GM13976 (cell line): ENCODE data around the gene JAZF1.

Experiments
- DNase-seq: peaks from one replicate; pipeline ENCODE4 v3.0.0; 2012; ENCODE audit warnings: low spot score
- CTCF ChIP-seq: IDR thresholded peaks from 2 replicates; pipeline ENCODE4 v1.5.1; 2012; ENCODE audit warnings: borderline replicate concordance, mild to moderate bottlenecking; ENCODE audit not compliant: insufficient read depth; ENCODE audit errors: extremely low read depth, missing control alignments, control extremely low read depth
- in situ Hi-C: fragments of 300-500 bp; cut with MboI; formaldehyde crosslinking; loops from one replicate; pipeline ENCODE4 v1.12.0; 2022; ENCODE audit warnings: low sequenced_read_pairs, mixed read lengths, inconsistent platforms; ENCODE audit not compliant: unreplicated experiment

The JAZF1 gene

GRCh38 chr7:27795977-27796376 is 384.6 kb downstream of the JAZF1 start:
- TF ChIP-seq CTCF = no peak
- in situ Hi-C loops = loop anchor here (25.0 kb wide), 1 partner anchor 584 kb away; the partner anchor contains the start of gene HOXA13
- no peak for DNase-seq

DNA sequence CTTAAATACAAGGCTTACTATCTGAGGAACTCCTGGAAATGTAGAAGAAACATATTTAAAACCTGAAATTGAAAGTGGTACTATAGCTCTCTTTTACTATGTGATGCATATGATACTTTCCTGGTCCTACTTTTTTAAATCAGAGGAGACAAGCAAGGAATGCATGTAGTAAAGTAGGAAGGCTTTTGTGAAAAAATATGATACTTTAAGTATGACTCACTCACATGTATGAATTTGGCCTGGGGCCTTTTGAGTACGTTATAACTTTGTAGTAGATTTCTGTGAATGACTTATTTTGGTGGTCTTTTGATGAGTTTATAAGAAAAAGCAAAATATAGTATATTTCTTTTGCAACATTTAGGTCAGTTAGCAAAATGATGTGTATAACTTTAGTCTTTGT is 386.8 kb downstream of the JAZF1 start:
- no peak for TF ChIP-seq CTCF
- no peak for DNase-seq
- in situ Hi-C loops = loop anchor here (25.0 kb wide), 1 partner anchor 581 kb away; the partner anchor contains the start of gene HOXA13

DNA sequence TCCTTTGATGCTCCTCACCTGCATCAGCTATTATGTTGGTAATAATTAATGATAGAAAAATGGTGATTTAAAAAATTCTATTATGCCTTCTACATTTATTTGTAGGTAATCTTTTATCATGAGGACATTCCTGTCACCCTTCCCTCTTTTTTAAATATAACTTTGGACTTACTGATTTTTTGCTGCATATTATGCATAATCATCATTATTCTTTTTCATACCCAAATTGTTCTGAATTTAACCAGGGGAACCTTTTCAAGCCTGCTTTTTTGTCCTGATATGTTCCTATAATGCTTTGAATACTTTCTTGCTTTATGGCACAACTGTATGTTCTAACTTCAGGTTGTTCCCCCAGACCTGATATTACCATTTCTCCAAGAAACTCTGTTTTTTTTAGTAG is 392.2 kb downstream of the JAZF1 start:
- in situ Hi-C loops = loop anchor here (25.0 kb wide), 1 partner anchor 576 kb away; the partner anchor contains the start of gene HOXA13
- no peak for TF ChIP-seq CTCF
- no peak for DNase-seq

DNA sequence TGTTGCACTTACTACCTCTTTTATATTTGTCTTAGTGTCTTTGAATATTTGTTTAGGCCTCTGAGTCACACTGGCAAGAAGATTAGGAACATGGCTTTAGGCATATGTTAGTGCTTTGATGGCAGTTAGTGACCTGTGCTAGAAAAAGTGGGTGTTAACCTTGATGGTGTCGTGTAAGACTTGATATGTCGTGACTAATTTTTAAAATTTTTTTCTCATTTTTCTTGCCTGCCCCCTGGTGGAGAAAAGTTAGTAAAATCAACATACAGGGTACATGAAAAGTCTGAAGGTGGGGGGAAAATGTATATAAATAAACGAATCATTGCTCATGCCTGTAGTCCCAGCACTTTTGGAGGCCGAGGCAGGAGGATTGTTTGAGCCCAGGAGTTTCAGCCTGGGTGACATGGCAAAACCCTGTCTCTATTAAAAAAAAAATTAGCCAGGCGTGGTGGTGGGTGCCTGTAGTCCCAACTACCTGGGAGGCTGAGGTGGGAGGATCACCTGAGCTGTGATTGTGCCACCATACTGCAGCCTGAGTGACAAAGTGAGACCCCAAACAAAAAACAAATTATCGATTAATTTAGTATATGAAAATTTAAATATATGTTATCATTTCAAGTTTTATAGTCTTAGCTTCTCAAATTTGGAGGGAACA is 396.1 kb downstream of the JAZF1 start:
- DNase-seq = peak; percentile 28
- no peak for TF ChIP-seq CTCF
- in situ Hi-C loops = loop anchor here (25.0 kb wide), 1 partner anchor 572 kb away; the partner anchor contains the start of gene HOXA13

- no peak for DNase-seq
- in situ Hi-C loops = loop anchor here (25.0 kb wide), 1 partner anchor 571 kb away; the partner anchor contains the start of gene HOXA13
- TF ChIP-seq CTCF = no peak
These were observed 397.7 kb downstream of the JAZF1 start for GRCh38 chr7:27782849-27783248.

GRCh38 chr7:27781188-27781587 is 399.4 kb downstream of the JAZF1 start:
- in situ Hi-C loops = loop anchor here (25.0 kb wide), 1 partner anchor 569 kb away; the partner anchor contains the start of gene HOXA13
- no peak for TF ChIP-seq CTCF
- no peak for DNase-seq
